ENCODE data around the gene PTPRD.

The PTPRD gene

GRCh38 chr9:10146517-10147331 lies 466.1 kb downstream of the PTPRD start:
- no peak for DNase-seq

GRCh38 chr9:10144355-10144754 lies 468.4 kb downstream of the PTPRD start:
- DNase-seq: no peak

- DNase-seq: no peak
Measured at GRCh38 chr9:10135553-10135952, 477.2 kb downstream of the PTPRD start.

GRCh38 chr9:10134266-10134665 lies 478.5 kb downstream of the PTPRD start:
- no peak for DNase-seq

- no peak for DNase-seq
Measured at GRCh38 chr9:10130061-10130675, 482.6 kb downstream of the PTPRD start.

GRCh38 chr9:10127867-10128266 lies 484.9 kb downstream of the PTPRD start:
- no peak for DNase-seq

GRCh38 chr9:10112798-10113197 lies 500.0 kb downstream of the PTPRD start:
- DNase-seq: no peak

GRCh38 chr9:10112070-10112469 lies 500.7 kb downstream of the PTPRD start:
- no peak for DNase-seq

- no peak for DNase-seq
Measured at GRCh38 chr9:10108815-10109214, 504.0 kb downstream of the PTPRD start.

- DNase-seq: no peak
Measured at GRCh38 chr9:10104774-10105173, 508.0 kb downstream of the PTPRD start.

GRCh38 chr9:10095208-10095607 lies 517.6 kb downstream of the PTPRD start:
- no peak for DNase-seq

GRCh38 chr9:10094563-10094962 lies 518.2 kb downstream of the PTPRD start:
- no peak for DNase-seq

- no peak for DNase-seq
Measured at GRCh38 chr9:10080012-10080411, 532.8 kb downstream of the PTPRD start.

GRCh38 chr9:10079284-10079964 lies 533.4 kb downstream of the PTPRD start:
- DNase-seq: no peak

GRCh38 chr9:10071579-10071978 lies 541.2 kb downstream of the PTPRD start:
- DNase-seq: no peak

GRCh38 chr9:10062629-10063395 lies 550.0 kb downstream of the PTPRD start:
- no peak for DNase-seq

- DNase-seq: no peak
Measured at GRCh38 chr9:10059044-10059443, 553.8 kb downstream of the PTPRD start.

- no peak for DNase-seq
Measured at GRCh38 chr9:10055886-10056395, 556.9 kb downstream of the PTPRD start.

GRCh38 chr9:10054456-10054855 lies 558.3 kb downstream of the PTPRD start:
- DNase-seq: no peak

GRCh38 chr9:10052916-10053315 lies 559.9 kb downstream of the PTPRD start:
- DNase-seq: no peak

- no peak for DNase-seq
Measured at GRCh38 chr9:10052181-10052580, 560.6 kb downstream of the PTPRD start.

- no peak for DNase-seq
Measured at GRCh38 chr9:10050016-10050415, 562.8 kb downstream of the PTPRD start.

- no peak for DNase-seq
Measured at GRCh38 chr9:10048994-10049393, 563.8 kb downstream of the PTPRD start.
